Measurements from ENCODE around the gene CELF1.

DNA sequence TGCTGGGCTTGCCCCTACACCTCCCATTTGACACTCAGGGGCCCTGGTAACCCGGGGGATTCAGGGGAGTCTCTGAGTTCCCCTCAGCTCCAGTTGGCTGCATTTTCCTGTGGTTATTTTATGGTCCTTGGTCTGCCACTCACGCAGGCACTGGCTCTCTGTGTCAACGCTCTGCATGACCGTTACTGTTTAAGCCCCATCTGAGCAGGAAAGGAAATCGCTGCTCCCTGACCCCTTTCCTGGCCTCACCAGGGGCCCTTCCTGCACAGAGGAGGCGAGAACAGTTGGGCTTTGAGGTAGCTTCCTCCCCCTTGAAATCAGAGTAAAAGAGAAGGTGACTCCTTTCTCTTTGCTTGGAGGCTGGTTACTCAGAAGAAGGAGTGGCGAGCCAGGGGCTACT is 38.8 kb upstream of the CELF1 start:
- TF ChIP-seq, protein P1, sequence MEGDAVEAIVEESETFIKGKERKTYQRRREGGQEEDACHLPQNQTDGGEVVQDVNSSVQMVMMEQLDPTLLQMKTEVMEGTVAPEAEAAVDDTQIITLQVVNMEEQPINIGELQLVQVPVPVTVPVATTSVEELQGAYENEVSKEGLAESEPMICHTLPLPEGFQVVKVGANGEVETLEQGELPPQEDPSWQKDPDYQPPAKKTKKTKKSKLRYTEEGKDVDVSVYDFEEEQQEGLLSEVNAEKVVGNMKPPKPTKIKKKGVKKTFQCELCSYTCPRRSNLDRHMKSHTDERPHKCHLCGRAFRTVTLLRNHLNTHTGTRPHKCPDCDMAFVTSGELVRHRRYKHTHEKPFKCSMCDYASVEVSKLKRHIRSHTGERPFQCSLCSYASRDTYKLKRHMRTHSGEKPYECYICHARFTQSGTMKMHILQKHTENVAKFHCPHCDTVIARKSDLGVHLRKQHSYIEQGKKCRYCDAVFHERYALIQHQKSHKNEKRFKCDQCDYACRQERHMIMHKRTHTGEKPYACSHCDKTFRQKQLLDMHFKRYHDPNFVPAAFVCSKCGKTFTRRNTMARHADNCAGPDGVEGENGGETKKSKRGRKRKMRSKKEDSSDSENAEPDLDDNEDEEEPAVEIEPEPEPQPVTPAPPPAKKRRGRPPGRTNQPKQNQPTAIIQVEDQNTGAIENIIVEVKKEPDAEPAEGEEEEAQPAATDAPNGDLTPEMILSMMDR (IDR thresholded peaks at IDR 0.05; ENCODE audit: low read length): no peak
- no peak for TF ChIP-seq EZH2 (IDR thresholded peaks at IDR 0.05; ENCODE audit: borderline replicate concordance, low read length)
